Heart left ventricle (tissue), 16 donors: ENCODE measurements around the gene RFPL3. TPM values are rescaled to one million over a fixed set of nuclear protein-coding genes. Genes with fewer than 3 reads are reported as not detected.

Experiments used
- ATAC-seq, 4 donors: fragments of 200-7000 bp; cut with Tn5 transposase; one replicate each; pipeline ENCODE4 v1.9.1; 2020 to 2022; ENCODE audit warnings: moderate library complexity in 4 of 4, mild to moderate bottlenecking in 3 of 4, moderate number of reproducible peaks in 1 of 4
- DNase-seq, 5 donors: peaks; one replicate each; pipeline ENCODE4 v3.0.0-alpha.2; 2020
- H3K27ac ChIP-seq, 12 donors: fragments of 200-600 bp; sonication (generic) in 4 of 12; one replicate each; pipeline versions ENCODE4 v1.5.0 to v1.8.0; 2016 to 2022; ENCODE audit warnings: mild to moderate bottlenecking in 2 of 12
- H3K27me3 ChIP-seq, 9 donors: fragments of 200-600 bp; sonication (generic) in 2 of 9; one replicate each; pipeline versions ENCODE4 v1.5.1 to v1.8.0; 2016 to 2022; ENCODE audit warnings: mild to moderate bottlenecking in 3 of 9
- H3K36me3 ChIP-seq, 9 donors: fragments of 200-600 bp; sonication (generic) in 2 of 9; one replicate each; pipeline versions ENCODE4 v1.5.0 to v1.8.0; 2018 to 2022; ENCODE audit warnings: mild to moderate bottlenecking in 2 of 9
- H3K4me1 ChIP-seq, 12 donors: fragments of 200-600 bp; sonication (generic) in 4 of 12; one replicate each; pipeline versions ENCODE4 v1.5.0 to v1.8.0; 2016 to 2022; ENCODE audit warnings: mild to moderate bottlenecking in 3 of 12
- H3K4me3 ChIP-seq, 12 donors: fragments of 200-600 bp; sonication (generic) in 4 of 12; one replicate each; pipeline versions ENCODE4 v1.5.0 to v1.8.0; 2017 to 2022; ENCODE audit warnings: mild to moderate bottlenecking in 9 of 12, moderate library complexity in 4 of 12
- H3K9me3 ChIP-seq, 12 donors: fragments of 200-600 bp; sonication (generic) in 4 of 12; one replicate each; pipeline versions ENCODE4 v1.5.0 to v1.8.0; 2016 to 2022; ENCODE audit warnings: mild to moderate bottlenecking in 1 of 12
- POLR2A ChIP-seq, 2 donors: fragments of 450-650 bp; IDR thresholded peaks; one replicate each; pipeline ENCODE4 v1.6.1; 2017; ENCODE audit warnings: antibody characterized with exemption in 2 of 2, mild to moderate bottlenecking in 2 of 2, moderate library complexity in 2 of 2
- WGBS, 4 donors: extraction: QIAGEN DNeasy Blood & Tissue Kit in 2 of 4; methylation state at CpG; one replicate each; pipeline versions ENCODE4 v1.1.5 to v1.1.7; 2013 to 2018; 5-methylcytosine and 5-hydroxymethylcytosine counted together
- intact Hi-C, 10 donors: fragments of 100-400 bp; cut with DNase I; formaldehyde crosslinking; loops; one replicate each; pipeline versions ENCODE4 v1.11.1 to v1.14.2; 2022
- polyA plus RNA-seq, 2 donors: library from polyadenylated mRNA; stranded (reverse); fragments of 200-250 nt; gene quantifications; one replicate each; pipeline ENCODE4 v1.2.3, GENCODE V29; 2013
- total RNA-seq, 9 donors: library from RNA; depleted of rRNA in 2 of 9; stranded (reverse); fragments of >200 nt in 2 of 9; fragmentation: NEBNext Ultra II Directional in 3 of 9; extraction: Animal tissue kit (Norgen Biotek cat#: 25700) in 3 of 9; gene quantifications; one replicate each; pipeline versions ENCODE4 v1.1.0 to v1.2.4, GENCODE V29; 2016 to 2023
- TF ChIP-seq, protein P1 (sequence below), 12 donors: fragments of 200-600 bp; sonication (generic) in 4 of 12; IDR thresholded peaks; one replicate each; pipeline versions ENCODE4 v1.5.0 to v1.8.0; 2018 to 2022; ENCODE audit warnings: antibody characterized with exemption in 12 of 12, mild to moderate bottlenecking in 5 of 12
- donor health status: ischemic (EF 13 %, LVEDD 7.1; RV severe dilation, severe dysfunction).
- donor health status: healthy with polysubstance abuse.
- donor health status: DM: no; HTN: yes; CAD: no.
- donor health status: DM: no; HTN: no; CAD: no.
- donor health status: ischemic (EF 25% LVEDD 6.9; RV normal size, moderate dysfunction).
- donor health status: ischemic (EF 25% LVEDD 5.7; RV mildly dilated, moderate dysfunction).
- donor health status: healthy.
- donor health status: DM: yes; HTN: yes; CAD: no.
- donor health status: ischemic (EF 35%, LVEDD 5.7; RV mildly dilated, moderate dysfunction).
- donor health status: nonischemic (EF 11% LVEDD 7.7; RV severe dilation, severe dysfunction).
- donor health status: DM: yes; HTN: yes; CAD: no.
- donor health status: PGD.
- donor health status: ischemic (EF 29% LVEDD 5.4; RV normal size, mild dysfunction).
- donor health status: nonischemic (EF 23%, LVEDD 6.1; RV moderate dilation, normal function).

The RFPL3 gene
- total and polyA plus RNA-seq, 11 donors, result not detected

DNA sequence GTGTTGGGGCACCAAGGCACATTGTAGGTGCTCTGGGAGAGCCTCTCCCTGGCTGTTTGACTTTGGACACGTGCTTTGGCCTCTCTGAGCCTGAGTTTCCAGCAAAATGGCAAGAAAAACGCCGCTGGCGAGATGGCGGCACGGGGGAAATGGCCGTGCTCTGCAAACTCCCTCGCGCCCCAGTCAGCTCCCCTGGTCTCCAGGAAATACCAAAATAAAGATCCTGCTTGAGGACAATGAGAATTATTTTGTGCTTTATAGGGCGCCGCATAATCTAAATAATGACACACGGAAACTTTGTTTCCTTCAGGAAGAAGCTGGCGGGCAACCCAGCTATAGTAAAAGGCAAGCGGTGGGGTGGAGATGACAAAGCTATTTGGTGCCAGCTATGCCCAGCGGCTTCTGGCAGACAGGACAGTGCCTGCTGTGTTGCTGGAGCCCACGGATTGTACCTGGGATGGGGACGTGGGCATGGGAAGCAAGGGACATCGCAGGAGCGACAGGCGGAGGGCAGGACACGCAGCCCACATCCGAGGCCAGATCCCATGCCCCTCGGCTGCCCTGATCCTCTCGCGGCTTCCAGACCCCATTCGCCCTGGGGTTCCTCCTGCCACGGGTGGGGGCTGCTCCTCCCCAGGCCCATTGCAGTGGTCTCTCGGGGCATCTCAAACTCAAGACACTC lies 26.3 kb upstream of the RFPL3 start:
- Histone ChIP-seq H3K27me3 (no peaks in the 10 kb centered on the region), H3K27ac (peak overlapping the region in 7 of 12 donors; percentile 17 to 72 (median 46)), H3K4me3 (peak overlapping the region in 3 of 12 donors; percentile 14 to 32 (median 15)), H3K4me1 (peaks cover 0 to 21% (median 0%) of the 10 kb centered on the region in 12 donors), H3K36me3 (no peaks in the 10 kb centered on the region), H3K9me3 (no peaks in the 10 kb centered on the region)
- no peak for TF ChIP-seq POLR2A (IDR thresholded peaks at IDR 0.05)
- TF ChIP-seq, protein P1, sequence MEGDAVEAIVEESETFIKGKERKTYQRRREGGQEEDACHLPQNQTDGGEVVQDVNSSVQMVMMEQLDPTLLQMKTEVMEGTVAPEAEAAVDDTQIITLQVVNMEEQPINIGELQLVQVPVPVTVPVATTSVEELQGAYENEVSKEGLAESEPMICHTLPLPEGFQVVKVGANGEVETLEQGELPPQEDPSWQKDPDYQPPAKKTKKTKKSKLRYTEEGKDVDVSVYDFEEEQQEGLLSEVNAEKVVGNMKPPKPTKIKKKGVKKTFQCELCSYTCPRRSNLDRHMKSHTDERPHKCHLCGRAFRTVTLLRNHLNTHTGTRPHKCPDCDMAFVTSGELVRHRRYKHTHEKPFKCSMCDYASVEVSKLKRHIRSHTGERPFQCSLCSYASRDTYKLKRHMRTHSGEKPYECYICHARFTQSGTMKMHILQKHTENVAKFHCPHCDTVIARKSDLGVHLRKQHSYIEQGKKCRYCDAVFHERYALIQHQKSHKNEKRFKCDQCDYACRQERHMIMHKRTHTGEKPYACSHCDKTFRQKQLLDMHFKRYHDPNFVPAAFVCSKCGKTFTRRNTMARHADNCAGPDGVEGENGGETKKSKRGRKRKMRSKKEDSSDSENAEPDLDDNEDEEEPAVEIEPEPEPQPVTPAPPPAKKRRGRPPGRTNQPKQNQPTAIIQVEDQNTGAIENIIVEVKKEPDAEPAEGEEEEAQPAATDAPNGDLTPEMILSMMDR (IDR thresholded peaks at IDR 0.05), result no peak
- no peak for DNase-seq
- WGBS, 4 donors, result 57 to 70% (median 69%) methylated on average over 26 to 28 of the region's 28 CpGs
- ATAC-seq, result no peak
- intact Hi-C loops, result no loop called here

DNA sequence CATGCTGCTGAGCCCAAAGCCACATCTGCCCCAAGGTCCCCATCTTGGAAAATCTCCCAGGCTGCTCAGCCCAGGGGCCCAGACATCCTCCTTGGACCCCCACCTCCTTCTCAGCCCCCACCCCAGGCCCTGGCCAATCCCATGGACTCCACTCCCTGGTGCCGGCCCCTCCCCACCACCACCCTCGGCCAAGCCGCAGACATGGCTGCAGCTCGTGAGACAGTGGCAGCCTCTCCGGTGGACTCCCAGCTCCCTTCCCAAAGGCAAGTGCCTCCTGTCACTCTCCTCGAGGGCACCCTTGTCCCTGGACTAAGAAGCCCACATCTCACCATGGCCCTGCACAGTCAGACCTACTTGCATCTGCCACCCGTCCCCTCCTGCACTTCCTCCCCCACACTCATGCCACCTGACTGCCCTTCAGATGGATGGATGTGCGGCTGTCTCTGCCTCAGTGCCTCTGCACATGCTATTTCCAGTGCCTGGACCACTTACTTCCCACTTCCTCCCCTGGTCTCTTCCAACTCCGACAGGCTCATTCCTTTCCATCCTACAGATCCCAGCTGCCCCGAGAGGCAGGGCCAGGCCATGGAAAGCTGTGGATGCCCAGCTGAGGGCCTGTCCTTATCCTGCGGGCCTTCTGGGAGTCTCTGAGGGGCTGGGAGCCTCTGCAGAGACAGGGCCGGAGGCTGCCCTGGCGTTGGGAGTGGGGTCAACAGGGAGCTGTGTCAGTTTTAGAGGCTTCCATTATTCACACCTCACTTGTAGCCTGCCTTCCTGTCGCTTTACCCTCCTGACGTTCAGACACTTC lies 25.5 kb upstream of the RFPL3 start:
- H3K4me3 ChIP-seq, result peak overlapping the region in 2 of 12 donors; percentile 14 to 32
- no peaks in the 10 kb centered on the region for H3K36me3 ChIP-seq
- H3K9me3 ChIP-seq, result no peaks in the 10 kb centered on the region
- no peak for TF ChIP-seq POLR2A (IDR thresholded peaks at IDR 0.05)
- TF ChIP-seq, protein P1 (IDR thresholded peaks at IDR 0.05), result no peak
- H3K27me3 ChIP-seq, result no peaks in the 10 kb centered on the region
- intact Hi-C loops, result no loop called here
- no peak for DNase-seq
- H3K4me1 ChIP-seq, result peaks cover 0 to 21% (median 0%) of the 10 kb centered on the region in 12 donors
- WGBS, 4 donors, result 71 to 79% (median 78%) methylated on average over 14 to 15 of the region's 15 CpGs
- peak overlapping the region in 5 of 12 donors; percentile 17 to 72 (median 57) for H3K27ac ChIP-seq
- no peak for ATAC-seq

DNA sequence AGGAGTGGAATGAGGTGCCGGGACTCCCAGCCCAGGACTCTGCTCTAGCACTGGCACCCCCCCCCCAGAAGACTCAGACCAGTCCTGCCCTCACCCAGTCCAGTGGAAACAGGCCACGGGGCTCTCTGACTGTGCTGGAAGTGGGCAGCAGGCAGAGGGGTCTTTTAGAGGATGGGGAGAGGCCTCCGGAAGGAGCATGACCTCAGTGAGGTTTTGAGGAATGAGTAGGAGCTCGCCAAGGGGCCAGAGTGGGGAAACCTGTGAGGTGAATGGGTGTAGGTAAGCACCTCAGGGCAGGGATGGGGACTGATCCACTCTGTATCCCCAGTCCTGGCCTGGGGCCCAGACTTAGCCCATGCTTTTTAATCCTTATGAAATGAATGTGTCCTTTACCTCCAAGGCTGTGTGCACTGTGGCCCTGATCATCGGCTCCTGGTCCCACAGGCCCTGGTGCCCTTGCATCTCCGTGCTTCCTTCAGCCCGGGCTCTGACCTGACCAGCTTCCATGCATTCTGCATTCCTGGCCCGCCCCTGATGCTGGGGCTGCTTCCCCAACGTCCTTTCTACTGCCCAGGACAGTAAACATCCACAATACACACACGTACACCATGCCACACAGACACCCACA lies 24.4 kb upstream of the RFPL3 start:
- 84 to 91% (median 87%) methylated on average over 10 of the region's 10 CpGs for WGBS, 4 donors
- H3K27me3 ChIP-seq, result no peaks in the 10 kb centered on the region
- peaks cover 0 to 23% (median 0%) of the 10 kb centered on the region in 12 donors for H3K4me1 ChIP-seq
- no peak overlapping the region for H3K4me3 ChIP-seq
- no peaks in the 10 kb centered on the region for H3K9me3 ChIP-seq
- TF ChIP-seq, protein P1 (IDR thresholded peaks at IDR 0.05), result no peak
- no peak for TF ChIP-seq POLR2A (IDR thresholded peaks at IDR 0.05)
- intact Hi-C loops, result no loop called here
- DNase-seq (peak in 1 of 5 donors; percentile 10), ATAC-seq (no peak)
- H3K27ac ChIP-seq, result no peak overlapping the region
- H3K36me3 ChIP-seq, result no peaks in the 10 kb centered on the region
